Uterus (tissue), 2 donors: ENCODE results near the gene SCAMP5.

ENCODE experiments used
- POLR2A ChIP-seq, 2 donors: fragments of 450-650 bp; IDR thresholded peaks; one replicate each; pipeline ENCODE4 v1.6.1; 2016; ENCODE audit warnings: antibody characterized with exemption in 2 of 2, mild to moderate bottlenecking in 1 of 2, moderate library complexity in 1 of 2
- TF ChIP-seq, protein P1 (sequence below), 4 experiments: fragments of 200-600 bp in 2 of 4; fragments of 450-650 bp in 2 of 4; sonication (generic) in 2 of 4; IDR thresholded peaks; one replicate each; pipeline ENCODE4 v1.5.1; 2016 to 2019; ENCODE audit warnings: antibody characterized with exemption in 4 of 4, mild to moderate bottlenecking in 2 of 4, moderate library complexity in 1 of 4

DNA sequence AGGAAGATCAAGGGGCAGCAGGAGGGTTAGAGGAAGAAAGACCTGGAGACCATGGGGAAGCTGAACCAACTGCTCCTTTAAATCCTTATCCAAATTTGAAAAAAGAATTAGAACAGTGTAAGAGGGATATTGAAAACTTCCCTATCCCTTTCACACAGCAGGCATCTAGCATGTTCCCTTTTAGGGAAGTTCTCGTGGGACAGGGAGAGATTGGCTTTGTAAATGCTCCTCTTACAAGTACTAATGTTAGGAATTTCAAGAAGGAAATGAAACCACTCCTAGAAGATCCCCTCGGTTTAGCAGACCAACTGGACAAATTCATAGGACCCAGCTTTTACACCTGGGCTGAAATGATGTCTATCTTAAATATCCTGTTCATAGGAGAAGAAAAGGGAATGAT lies 69.5 kb downstream of the SCAMP5 start:
- TF ChIP-seq, protein P1, sequence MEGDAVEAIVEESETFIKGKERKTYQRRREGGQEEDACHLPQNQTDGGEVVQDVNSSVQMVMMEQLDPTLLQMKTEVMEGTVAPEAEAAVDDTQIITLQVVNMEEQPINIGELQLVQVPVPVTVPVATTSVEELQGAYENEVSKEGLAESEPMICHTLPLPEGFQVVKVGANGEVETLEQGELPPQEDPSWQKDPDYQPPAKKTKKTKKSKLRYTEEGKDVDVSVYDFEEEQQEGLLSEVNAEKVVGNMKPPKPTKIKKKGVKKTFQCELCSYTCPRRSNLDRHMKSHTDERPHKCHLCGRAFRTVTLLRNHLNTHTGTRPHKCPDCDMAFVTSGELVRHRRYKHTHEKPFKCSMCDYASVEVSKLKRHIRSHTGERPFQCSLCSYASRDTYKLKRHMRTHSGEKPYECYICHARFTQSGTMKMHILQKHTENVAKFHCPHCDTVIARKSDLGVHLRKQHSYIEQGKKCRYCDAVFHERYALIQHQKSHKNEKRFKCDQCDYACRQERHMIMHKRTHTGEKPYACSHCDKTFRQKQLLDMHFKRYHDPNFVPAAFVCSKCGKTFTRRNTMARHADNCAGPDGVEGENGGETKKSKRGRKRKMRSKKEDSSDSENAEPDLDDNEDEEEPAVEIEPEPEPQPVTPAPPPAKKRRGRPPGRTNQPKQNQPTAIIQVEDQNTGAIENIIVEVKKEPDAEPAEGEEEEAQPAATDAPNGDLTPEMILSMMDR (IDR thresholded peaks at IDR 0.05): no peak
- TF ChIP-seq POLR2A (IDR thresholded peaks at IDR 0.05): no peak
